DMS 273 (cell line): ENCODE results near the gene LHFPL3.

ENCODE experiments used
- DNase-seq: peaks from one replicate; lab custom pipeline; 2025; ENCODE audit not compliant: unreplicated experiment; lab: John Stamatoyannopoulos, UW

The LHFPL3 gene

DNA sequence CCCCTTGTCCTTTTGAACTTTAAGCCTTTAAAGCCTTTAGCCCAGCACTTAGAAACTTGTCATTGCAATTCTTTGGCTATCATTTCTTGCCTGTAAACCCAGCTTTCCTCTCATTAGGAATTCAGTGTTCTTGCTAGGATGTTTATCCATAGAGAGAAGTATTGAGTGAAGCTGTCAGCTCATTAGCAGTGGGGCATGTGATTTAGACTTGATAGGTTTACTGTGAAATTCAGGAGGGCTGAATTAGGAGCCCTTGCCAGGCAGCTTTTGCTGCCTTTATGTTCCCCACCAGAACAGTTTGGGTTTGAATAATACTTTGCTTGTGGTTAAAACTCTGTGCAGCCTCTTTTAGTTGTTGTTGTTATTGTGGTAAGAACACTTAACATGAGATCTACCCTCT lies 39.5 kb downstream of the LHFPL3 start:
- DNase-seq = peak; percentile 80

- peak; percentile 34 for DNase-seq
These were observed 43.0 kb downstream of the LHFPL3 start for GRCh38 chr7:104371216-104371979.

DNA sequence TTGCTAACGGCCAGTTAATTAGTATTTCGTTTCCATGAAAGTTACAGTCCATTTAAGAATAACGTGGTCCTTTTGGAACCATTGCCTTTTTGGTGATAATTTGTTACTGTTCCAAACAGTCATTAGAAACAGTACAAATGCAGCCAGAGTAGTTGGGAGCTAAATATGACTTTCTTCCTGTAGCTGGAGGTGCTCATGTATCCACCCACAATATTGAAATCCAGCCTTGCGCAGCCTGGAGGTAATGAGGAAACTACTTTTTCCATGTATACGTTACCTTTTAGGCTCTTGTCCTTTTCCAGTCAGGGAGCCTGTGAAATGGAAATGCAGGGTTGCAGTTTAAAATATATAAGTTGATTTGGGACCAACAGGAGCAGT lies 43.6 kb downstream of the LHFPL3 start:
- DNase-seq = no peak

GRCh38 chr7:104382616-104383015 lies 54.2 kb downstream of the LHFPL3 start:
- DNase-seq = no peak

DNA sequence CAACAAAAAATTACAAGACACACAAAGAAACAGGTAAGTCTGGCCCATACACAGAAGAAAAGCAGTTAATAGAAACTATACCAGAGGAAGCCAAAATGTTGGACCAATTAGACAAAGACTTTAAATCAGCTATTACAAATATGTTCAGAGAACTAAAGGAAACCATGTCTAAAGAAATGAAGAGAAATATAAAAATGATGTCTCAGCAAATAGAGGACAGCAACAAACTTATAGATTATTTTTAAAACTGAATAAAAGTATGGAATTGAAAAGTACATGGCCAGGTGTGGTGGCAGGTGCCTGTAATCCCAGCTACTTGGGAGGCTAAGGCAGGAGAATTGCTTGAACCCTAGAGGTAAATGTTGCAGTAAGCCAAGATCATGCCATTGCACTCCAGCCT lies 58.5 kb downstream of the LHFPL3 start:
- no peak for DNase-seq

GRCh38 chr7:104388222-104388621 lies 59.8 kb downstream of the LHFPL3 start:
- DNase-seq = no peak

DNA sequence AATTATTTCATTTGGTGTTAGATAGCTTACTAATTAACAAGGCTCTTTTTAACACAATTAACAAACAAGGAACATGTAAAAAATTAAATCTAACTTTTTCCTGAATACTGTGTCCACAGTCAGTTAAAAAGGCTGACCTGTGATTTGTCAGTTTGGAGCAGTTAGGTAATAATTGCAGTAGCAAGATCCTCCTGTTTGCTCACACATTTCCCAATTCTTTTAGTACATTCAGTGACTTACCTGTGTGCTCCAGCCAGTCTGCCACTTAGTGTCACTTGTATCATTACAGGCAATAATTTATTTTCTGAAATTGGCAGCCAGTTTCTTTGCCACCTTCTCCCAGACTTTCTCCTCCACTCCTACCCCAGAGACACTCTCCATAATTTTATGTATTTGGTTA lies 66.8 kb downstream of the LHFPL3 start:
- no peak for DNase-seq

- no peak for DNase-seq
These were observed 69.0 kb downstream of the LHFPL3 start for GRCh38 chr7:104397442-104397841.

GRCh38 chr7:104408371-104408770 lies 80.0 kb downstream of the LHFPL3 start:
- no peak for DNase-seq

DNA sequence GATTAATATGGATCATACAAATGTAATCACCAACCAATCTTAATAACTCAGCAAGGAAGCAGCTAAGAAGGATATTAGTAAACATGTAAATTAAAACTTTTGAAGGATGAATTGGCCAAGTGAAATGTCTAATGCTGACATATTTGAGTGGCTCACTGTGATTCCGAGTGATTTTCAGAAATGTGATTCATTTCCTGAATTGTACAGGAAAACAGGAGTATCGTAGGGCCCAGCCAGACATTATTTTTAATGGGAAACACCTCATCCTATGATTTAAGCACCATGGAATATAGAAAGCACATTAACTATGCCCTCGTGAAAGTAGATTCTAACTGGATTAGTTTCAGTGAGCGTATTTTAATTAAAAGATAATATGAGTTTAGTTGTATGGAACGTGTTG lies 82.3 kb downstream of the LHFPL3 start:
- no peak for DNase-seq

DNA sequence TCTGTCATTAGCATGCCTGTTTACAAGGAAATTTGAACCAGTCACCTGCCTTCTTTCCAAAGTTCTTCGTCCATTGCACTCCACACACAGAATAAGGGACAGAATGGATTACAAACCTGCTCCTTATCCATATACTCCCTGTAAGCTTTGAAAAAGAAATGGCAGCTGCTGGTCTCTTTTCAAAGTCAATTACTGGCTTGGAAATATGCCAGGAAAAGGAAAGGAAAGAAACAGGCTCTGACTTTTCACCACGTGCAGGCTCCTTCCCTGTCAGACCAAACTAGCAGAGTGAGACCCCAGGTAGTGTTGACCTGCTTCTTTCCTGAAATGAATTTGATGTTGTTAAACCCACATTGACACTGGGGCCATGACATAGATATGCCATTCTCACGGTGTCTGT lies 84.5 kb downstream of the LHFPL3 start:
- peak; percentile 91 for DNase-seq

GRCh38 chr7:104414216-104414615 lies 85.8 kb downstream of the LHFPL3 start:
- no peak for DNase-seq

DNA sequence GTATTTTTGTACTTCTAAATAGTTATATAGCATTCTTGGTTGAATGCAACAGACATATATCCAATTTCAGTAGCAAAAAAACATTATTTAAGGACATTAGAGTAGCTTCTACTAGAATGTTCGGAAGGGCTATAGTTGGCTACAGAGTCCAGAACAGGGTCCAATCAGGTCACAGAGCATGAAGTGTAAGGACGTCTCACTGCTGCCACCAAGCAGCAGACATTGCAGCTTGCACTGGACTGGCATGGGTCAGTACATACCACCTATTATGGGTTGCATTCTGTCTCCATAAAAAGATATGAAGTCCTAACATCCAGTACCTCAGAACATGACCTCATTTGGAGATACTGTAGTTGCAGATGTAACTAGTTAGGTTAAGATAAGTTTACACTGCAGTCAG lies 87.3 kb downstream of the LHFPL3 start:
- DNase-seq = no peak

DNA sequence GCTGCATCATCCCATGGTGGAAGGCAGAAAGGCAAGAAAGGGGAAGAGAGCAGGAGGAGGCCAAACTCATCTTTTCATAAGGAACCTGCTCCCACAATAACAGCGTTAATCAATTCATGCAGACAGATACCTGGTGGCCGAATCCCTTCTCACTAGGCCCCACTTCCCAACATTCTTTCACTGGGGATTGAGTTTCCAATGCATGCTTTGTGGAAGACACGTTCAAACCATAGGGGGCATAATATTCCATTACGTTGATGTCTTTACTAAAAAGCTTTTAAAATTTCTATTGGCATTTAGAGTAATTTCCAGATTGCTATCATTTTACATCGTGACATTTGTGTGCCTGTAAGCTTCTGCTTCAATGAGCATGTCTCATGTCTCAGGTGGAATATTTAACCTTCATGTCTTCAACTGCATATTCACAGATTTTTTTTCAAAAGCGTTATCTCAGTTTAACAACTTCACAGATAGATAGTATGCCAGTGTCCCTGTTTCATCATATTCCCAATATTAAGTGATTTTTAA lies 88.5 kb downstream of the LHFPL3 start:
- no peak for DNase-seq

DNA sequence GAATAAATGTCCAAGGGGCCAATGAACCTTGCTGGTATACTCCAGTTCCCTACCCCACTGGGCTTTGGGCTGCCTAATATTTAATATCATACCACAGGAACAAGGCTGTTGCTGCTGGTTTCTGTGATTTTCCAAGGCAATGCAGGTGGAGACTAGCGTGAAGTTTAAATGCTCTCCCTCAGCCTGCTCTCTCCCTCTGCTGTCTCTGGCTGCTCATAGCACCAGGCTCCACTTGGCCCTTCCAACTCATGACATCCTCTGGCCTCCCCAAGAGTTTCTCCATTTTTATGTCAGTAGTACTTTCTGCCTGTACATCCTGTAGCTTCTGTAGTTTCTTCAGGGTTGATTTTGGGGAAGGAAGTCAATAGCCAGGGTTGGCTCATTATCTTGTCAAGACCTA lies 103.5 kb downstream of the LHFPL3 start:
- DNase-seq = no peak

DNA sequence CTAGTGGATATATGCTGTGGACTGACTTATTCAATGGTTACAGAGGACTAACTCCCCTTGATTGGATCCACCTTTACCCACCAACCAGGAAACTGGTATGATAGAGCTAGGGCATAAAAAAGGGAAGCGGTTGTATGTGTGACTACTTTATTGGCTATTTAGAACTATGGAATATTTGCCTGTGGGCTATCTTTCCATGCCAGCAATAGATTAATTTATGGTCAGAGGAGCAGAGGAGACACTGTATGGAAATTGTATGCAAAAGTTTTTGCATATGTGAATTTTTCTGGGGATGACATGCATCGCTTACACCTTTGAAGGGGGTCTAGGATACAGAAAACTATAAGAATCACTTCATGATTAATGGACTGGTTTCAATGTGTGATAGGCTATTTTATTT lies 105.7 kb downstream of the LHFPL3 start:
- DNase-seq = no peak

- DNase-seq = peak; percentile 60
These were observed 114.1 kb downstream of the LHFPL3 start for GRCh38 chr7:104442481-104442880.

- DNase-seq = peak; percentile 39
These were observed 115.6 kb downstream of the LHFPL3 start for GRCh38 chr7:104444017-104444416.

- DNase-seq = no peak
These were observed 117.0 kb downstream of the LHFPL3 start for GRCh38 chr7:104445393-104445792.

- no peak for DNase-seq
These were observed 122.5 kb downstream of the LHFPL3 start for GRCh38 chr7:104450861-104451260.

DNA sequence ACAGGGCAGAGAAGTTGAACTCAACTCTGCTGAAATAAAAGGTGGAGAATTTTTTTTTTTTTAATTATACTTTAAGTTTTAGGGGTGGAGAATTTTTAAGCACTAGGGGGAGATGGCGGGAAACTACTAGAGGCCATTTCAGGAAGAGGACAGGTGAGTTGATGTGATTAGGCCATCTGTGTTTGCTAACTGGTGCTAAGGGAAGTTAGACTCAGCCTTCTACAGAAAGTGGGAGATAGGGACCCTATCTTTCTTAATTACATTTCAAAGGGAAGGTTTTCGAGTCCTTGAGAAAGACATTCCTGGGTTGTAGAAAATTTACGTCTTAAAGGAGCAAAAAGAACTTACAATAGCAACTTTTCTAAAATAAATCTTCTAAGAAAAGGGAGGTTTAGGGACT lies 124.8 kb downstream of the LHFPL3 start:
- DNase-seq = no peak

DNA sequence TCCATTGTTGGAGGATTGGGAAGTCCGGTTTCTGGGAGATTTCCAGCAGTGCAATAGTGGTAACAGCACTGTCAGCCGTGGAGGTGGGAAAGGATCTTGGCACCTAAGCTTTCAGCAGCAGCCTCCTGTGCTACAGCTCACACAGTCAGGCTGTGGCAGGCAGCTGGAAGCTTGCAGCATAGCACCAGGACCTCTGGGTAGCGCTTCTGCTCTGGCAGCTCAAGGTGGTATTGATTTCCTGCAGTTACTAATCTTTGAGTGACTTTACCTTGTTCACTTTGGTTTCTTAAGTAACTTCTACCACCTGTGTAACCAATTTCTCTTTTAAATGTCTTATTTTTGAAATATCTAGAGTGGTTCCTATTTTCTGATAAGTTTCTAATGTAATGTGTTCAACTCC lies 130.5 kb downstream of the LHFPL3 start:
- DNase-seq = no peak

- DNase-seq = no peak
These were observed 140.9 kb downstream of the LHFPL3 start for GRCh38 chr7:104469166-104469820.
